RCC 7860 (cell line): Measurements from ENCODE around the gene WBP2.

Source experiments
- DNase-seq: peaks from one replicate; pipeline ENCODE4 v3.0.0-alpha.2; 2015; ENCODE audit warnings: low spot score
- FAIRE-seq: peaks from 2 replicates; lab custom pipeline; 2012; peaks lifted over from hg19 to GRCh38; lab: Jason Lieb, UNC

Gene WBP2

GRCh38 chr17:75831032-75831571, 24.0 kb downstream of the WBP2 start:
- no peak for DNase-seq
- FAIRE-seq = no peak

GRCh38 chr17:75830164-75831031, 24.7 kb downstream of the WBP2 start:
- no peak for DNase-seq
- no peak for FAIRE-seq

DNA sequence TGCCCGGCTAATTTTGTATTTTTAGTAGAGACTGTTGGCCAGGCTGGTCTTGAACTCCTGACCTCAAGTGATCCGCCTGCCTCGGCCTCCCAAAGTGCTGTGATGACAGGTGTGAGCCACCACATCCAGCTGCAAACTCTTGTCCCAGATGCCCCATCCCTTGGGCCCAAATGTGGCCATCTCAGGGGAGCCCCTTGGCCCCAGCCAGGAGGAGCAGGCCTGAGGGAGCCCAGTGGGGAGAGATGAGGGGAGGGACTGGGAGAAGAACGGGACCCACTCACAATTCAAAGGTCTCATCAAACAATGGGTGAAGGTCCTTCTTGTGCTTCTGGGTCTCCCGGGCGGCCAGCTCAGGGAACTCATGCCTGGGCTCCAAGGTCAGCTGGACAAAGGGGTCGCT, 25.4 kb downstream of the WBP2 start:
- FAIRE-seq (no peak), DNase-seq (no peak)

DNA sequence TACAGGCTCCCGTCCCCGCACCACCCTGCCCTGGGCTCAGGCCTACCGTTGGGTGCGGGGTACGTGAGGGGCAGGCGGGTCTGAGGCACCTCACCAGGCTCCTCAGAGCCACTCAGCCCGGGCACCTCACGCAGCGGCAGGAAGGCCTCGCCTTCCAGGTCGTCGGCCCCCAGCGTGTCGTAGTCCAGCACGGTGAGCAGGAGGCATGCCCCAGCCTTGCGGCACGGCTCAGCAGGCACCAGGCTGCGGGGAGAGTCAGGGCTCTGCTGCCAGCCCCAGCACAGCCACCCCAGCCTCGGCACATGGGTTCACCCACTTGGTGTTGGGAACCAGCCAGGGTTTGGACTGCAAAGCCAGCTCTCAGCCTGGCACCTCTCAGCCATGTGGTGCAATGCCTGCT, 26.4 kb downstream of the WBP2 start:
- DNase-seq (no peak), FAIRE-seq (no peak)

DNA sequence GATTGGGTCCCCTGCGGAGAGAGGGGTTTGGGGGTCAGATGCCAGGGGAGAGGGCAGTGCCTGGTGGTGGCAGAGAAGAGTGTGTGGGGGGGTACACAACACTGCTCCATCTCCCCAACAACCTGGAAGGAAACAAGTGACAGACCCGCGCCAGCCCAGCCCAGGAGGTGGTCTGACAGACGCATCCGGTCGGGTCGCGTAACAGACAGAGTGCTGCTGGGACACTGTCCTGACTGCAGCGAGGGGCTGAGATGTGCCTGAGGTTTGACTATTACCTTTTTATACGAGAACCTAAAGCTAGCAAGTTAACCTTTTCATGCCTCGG, 27.1 kb downstream of the WBP2 start:
- no peak for FAIRE-seq
- no peak for DNase-seq

DNA sequence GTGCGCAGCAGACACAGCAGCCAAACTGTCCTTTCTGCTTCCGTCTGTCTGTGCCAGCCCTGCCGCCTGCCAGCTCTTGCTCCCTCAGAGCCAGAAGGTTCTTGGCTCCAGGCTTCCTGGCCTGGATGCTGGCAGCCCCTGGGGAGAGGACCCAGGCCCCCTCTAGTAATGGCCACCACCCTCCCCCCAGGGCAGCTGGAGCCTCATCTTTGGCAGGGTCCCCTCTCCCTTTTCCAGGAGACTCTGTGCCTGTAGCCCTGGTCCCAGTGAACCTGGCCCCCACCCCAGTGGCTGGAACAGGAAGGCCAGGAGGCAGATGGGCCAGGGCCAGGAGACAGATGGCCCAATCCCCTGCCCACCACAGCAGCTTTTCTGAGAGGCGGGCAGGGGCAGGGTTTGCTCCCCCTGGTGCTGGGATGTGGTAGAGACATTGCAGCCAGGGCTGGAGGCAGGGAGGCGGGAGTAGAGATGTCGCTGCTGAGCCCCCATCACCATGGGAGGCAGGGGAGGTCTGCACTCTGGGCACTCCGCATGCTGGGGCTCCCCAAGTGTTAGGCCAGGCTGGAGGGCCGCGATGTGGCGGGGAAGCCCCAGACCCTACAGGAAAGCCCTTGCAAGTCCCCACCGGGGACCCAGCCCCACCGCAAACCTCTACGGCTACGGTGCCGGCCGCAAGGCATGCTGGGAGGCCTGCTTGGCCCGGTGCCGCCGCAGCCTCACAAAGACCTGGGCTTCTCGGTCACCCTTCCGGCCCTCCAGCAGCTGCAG, 27.6 kb downstream of the WBP2 start:
- no peak for FAIRE-seq
- no peak for DNase-seq

DNA sequence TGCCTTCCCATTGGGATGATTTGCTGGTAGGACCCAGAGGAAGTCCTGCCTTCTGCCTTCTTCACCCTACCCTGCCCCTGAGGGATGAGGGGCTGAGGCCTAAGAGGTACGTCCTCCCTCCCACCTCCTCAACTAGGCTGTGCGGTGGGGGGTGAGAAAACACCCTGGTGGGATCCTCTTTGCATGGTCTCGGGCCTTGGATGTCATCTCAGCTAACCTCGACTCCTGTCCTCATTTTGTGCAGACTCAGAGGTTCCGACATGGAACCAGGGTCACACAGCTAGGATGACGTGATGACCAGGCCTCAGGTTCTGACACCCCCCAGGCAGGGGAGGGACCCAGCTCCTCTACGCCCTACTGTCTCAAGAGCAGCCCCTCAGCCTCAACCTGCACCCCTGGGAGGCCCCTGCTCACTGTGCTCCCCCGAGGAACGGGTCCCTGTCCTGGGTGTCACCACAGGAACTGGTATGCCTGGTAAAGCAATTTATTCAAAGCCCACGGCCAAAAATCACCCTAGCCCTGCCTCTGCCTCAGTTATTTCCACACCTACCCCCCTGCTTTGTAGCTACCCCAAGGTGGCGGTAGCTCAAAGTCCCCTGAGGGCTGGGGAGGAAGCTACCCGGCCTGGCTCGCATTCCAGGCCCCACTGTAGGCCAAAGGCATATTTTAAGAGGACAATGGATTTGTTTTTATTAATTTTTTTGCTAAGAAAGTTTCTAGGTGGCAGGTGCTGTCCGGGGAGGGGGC, 28.4 kb downstream of the WBP2 start:
- DNase-seq (no peak), FAIRE-seq (no peak)

- DNase-seq (no peak), FAIRE-seq (no peak)
Measured at GRCh38 chr17:75825748-75826370, 29.3 kb downstream of the WBP2 start.

DNA sequence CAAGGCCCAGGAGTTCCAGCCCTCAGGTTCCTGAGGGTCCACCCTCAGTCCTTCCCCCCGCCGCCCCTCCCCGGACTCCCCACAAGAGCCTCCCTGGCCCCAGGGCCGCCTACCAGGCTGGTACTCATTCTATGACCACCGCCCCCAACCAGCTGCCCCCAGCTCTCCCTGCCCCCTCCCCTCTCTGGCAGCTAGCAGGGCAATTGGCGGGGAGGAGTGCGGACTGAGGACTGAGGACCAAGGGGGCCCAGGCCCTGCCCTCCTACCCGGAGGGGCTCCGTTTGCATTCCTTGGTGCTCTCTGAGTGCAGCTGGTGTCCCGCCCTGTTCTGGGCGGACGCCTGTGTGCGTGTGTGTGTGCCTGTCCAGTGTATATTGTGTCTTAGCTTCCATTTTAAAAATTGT, 30.0 kb downstream of the WBP2 start:
- DNase-seq = no peak
- FAIRE-seq = no peak

DNA sequence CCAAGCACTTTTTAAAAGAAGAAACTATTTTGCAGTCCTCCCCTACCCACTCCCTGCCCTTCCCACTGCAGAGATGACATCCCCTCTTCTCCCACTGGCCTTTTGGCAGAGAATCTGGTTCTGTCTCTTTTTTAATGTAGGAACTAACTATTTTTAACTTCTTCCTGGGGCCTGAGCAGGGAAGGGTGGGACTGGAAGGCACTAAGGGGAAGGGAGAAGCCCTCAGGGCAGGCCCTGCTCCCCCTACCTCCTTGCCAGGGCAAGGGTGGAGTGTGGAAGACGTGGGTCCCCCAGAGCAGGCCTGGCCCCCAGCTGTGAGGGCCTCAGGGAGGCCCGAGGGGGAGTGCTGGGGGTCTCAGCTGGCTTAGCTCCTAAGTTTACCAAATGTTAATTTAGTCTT, 30.5 kb downstream of the WBP2 start:
- FAIRE-seq = no peak
- DNase-seq = no peak

GRCh38 chr17:75824050-75824552, 31.0 kb downstream of the WBP2 start:
- DNase-seq = no peak

GRCh38 chr17:75823257-75824041, 31.7 kb downstream of the WBP2 start:
- DNase-seq (no peak), FAIRE-seq (no peak)

More at GRCh38 chr17:75824050-75824552, 31.0 kb downstream of the WBP2 start:
- FAIRE-seq = no peak

- no peak for DNase-seq
- FAIRE-seq = no peak
Measured at GRCh38 chr17:75822800-75823166, 32.4 kb downstream of the WBP2 start.

GRCh38 chr17:75822119-75822799, 32.9 kb downstream of the WBP2 start:
- FAIRE-seq (no peak), DNase-seq (no peak)

GRCh38 chr17:75821552-75821951, 33.6 kb downstream of the WBP2 start:
- DNase-seq (no peak), FAIRE-seq (no peak)

DNA sequence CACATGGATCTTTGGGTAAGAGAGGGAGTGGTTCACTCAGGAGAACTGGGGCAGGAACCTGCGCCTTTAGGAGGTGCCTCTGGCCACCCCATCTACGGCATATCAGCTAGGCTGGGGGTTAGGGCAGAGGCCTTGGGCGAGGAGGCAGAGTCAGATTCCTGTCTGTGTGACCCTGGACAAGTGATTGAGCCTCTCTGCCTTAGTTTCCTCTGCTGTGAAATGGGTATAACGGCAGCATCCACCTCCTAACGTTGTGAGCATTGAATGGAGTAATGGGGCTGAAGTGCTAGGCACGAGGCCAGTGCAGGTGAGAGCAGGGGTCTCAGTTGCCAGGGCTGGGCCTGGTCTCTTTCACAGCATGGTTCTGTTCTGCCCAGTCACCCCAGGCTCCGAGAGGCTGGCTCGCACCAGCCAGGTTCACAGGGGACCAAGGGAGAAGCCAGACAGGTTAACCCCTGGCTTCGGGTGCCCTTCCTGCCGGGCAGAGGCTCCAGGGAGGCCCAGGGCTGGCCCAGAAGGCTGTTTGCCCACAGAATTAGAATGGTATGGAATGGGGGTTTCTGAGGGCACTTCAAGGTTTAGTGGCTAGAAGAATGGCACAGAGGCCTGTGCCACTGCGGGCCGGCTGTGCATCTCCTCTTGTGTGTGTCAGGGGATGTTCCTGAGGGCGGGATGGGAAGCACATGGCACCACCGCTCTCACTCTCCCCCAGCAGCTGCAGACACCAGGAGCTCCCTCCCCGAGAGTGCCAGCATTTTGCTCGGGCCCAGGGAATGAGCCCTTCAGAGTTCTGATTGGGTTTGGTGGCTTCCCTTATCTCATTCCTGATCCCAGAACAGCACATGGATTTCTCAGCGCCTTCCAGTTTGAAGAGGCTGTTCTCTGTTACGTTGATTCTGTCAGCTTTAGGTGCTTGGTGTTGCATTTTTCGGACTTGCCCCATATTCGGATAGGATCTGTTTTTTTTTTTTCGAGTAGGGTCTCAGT, 34.7 kb downstream of the WBP2 start:
- no peak for FAIRE-seq
- DNase-seq = no peak

- no peak for DNase-seq
- FAIRE-seq = no peak
Measured at GRCh38 chr17:75819678-75820077, 35.5 kb downstream of the WBP2 start.

DNA sequence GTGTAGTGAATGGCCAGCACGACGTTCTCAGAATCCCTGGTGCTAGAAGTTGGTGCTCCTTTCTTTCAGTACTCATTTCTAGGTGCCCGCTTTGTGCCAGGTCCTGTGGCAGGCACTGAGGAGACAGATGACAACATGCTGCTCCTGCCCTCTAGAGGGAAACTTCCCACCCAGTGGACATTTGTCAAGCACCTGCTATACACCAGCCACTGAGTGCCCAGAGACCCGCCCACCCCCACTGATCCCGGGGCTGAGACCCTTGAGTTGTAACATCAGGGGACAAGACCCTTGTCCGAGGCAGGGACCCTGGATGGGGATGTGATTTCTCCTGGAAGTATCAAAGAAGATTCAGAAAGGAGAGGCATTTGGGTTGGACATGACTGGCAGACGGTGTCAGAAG, 36.0 kb downstream of the WBP2 start:
- DNase-seq = no peak
- no peak for FAIRE-seq
